PC-3 (cell line): ENCODE results near the gene PRSS1. TPM values are rescaled to one million over a fixed set of nuclear protein-coding genes. Genes with fewer than 3 reads are reported as not detected.
"Not testable (repeated sequence)": the region's sequence is repeated elsewhere in the genome, so short reads cannot be mapped to it uniquely, and the experiment has no call there.

Source experiments
- ATAC-seq: fragments of 200-7000 bp; cut with Tn5 transposase; 2 replicates; pipeline ENCODE4 v1.9.1; 2020; ENCODE audit warnings: mild to moderate bottlenecking, moderate library complexity
- BruUV-seq: library from RNA; stranded (reverse); fragments of 400-500 nt; replicated peaks from 2 replicates; lab custom pipeline; 2021; lab: Mats Ljungman, UMichigan
- CTCF ChIA-PET: fragments of 300-600 bp; sonication (Branson Sonifier 250); formaldehyde crosslinking; loops from one replicate; lab custom pipeline; 2022; ENCODE audit warnings: antibody characterized with exemption; lab: Charles Lee
- POLR2A ChIA-PET: fragments of 300-600 bp; sonication (Branson Sonifier 250); formaldehyde crosslinking; loops from one replicate; lab custom pipeline; 2022; ENCODE audit warnings: antibody characterized with exemption; ENCODE audit not compliant: unreplicated experiment; lab: Charles Lee
- DNase-seq: peaks from one replicate; pipeline ENCODE4 v3.0.0-alpha.2; 2015
- H2AFZ ChIP-seq: fragments of 300-600 bp; sonication (generic); 2 replicates; pipeline ENCODE4 v1.6.0; 2016; ENCODE audit warnings: antibody characterized with exemption, low read length
- H3F3A ChIP-seq: fragments of 300-600 bp; sonication (generic); one replicate; pipeline ENCODE4 v1.6.0; 2017; ENCODE audit warnings: antibody characterized with exemption, low read length, control low read depth, mild to moderate bottlenecking; ENCODE audit not compliant: unreplicated experiment
- H3K27ac ChIP-seq: fragments of 300-600 bp; sonication (generic); 2 replicates; pipeline ENCODE4 v1.5.1; 2016; ENCODE audit warnings: mild to moderate bottlenecking, low read length
- H3K27me3 ChIP-seq: fragments of 300-600 bp; sonication (generic); 2 replicates; pipeline ENCODE4 v1.6.1; 2016; ENCODE audit warnings: low read length, mixed read lengths
- H3K36me3 ChIP-seq: fragments of 300-600 bp; sonication (generic); 2 replicates; pipeline ENCODE4 v1.6.1; 2016; ENCODE audit warnings: low read depth, mixed run types, low read length, mixed read lengths
- H3K4me1 ChIP-seq: fragments of 300-600 bp; sonication (generic); 2 replicates; pipeline ENCODE4 v1.5.1; 2016; ENCODE audit warnings: low read length; ENCODE audit not compliant: insufficient read depth
- H3K4me2 ChIP-seq: fragments of 300-600 bp; sonication (generic); 2 replicates; pipeline ENCODE4 v1.6.0; 2016; ENCODE audit warnings: low read length
- H3K4me3 ChIP-seq: fragments of 300-600 bp; sonication (generic); 2 replicates; pipeline ENCODE4 v1.5.1; 2016; ENCODE audit warnings: mild to moderate bottlenecking, low read length, mixed read lengths
- H3K79me2 ChIP-seq: fragments of 300-600 bp; sonication (generic); 2 replicates; pipeline ENCODE4 v1.6.1; 2017; ENCODE audit warnings: low read length, mixed read lengths
- H3K9ac ChIP-seq: fragments of 300-600 bp; sonication (generic); 2 replicates; pipeline ENCODE4 v1.6.0; 2016; ENCODE audit warnings: mild to moderate bottlenecking, low read length
- H3K9me2 ChIP-seq: fragments of 300-600 bp; sonication (generic); replicated peaks from 2 replicates; pipeline ENCODE4 v1.6.1; 2016; ENCODE audit warnings: mixed run types, low read length, mixed read lengths
- H3K9me3 ChIP-seq: fragments of 300-600 bp; sonication (generic); 2 replicates; pipeline ENCODE4 v1.6.1; 2016; ENCODE audit warnings: low read length, mixed read lengths
- H4K20me1 ChIP-seq: fragments of 300-600 bp; sonication (generic); 2 replicates; pipeline ENCODE4 v1.6.1; 2016; ENCODE audit warnings: low read length, mixed read lengths
- CTCF ChIP-seq: fragments of 300-600 bp; sonication (generic); conservative IDR thresholded peaks from 2 replicates; pipeline ENCODE4 v1.5.1; 2017; ENCODE audit warnings: antibody characterized with exemption, low read depth, mild to moderate bottlenecking, low read length
- EZH2 ChIP-seq: fragments of 300-600 bp; sonication (generic); IDR thresholded peaks from one replicate; pipeline ENCODE4 v1.6.1; 2017; ENCODE audit warnings: antibody characterized with exemption, mild to moderate bottlenecking, low read length; ENCODE audit not compliant: unreplicated experiment
- EZH2phosphoT487 ChIP-seq: fragments of 300-600 bp; sonication (generic); IDR thresholded peaks from 2 replicates; pipeline ENCODE4 v1.6.1; 2018; ENCODE audit warnings: mild to moderate bottlenecking, antibody characterized with exemption, low read length, borderline replicate concordance
- intact Hi-C: fragments of 100-400 bp; cut with micrococcal nuclease; formaldehyde crosslinking; loops from 2 replicates; pipeline ENCODE4 v1.9.0; 2023
- total RNA-seq: library from RNA; depleted of rRNA; stranded (reverse); fragments of >200 nt; gene quantifications from 2 replicates; pipeline ENCODE4 v1.2.3, GENCODE V29; 2014

Gene PRSS1
- total RNA-seq, 1 experiment from 2014 or later: not detected

- Histone ChIP-seq H3K9me3 (no peaks in the 10 kb centered on the region), H3K9ac (no peak overlapping the region), H2AFZ (no peak overlapping the region), H3K4me2 (no peak overlapping the region), H3K9me2 (no peaks in the 10 kb centered on the region), H3K27me3 (peaks cover 60% of the 10 kb centered on the region), H3K4me1 (no peaks in the 10 kb centered on the region), H3K27ac (no peak overlapping the region), H3K36me3 (no peaks in the 10 kb centered on the region), H3K79me2 (no peaks in the 10 kb centered on the region), H3F3A (no peaks in the 10 kb centered on the region), H4K20me1 (no peaks in the 10 kb centered on the region), H3K4me3 (no peak overlapping the region)
- no peak for DNase-seq
- no peak for ATAC-seq
- POLR2A ChIA-PET: no interaction called here
- CTCF ChIA-PET: no interaction called here
- TF ChIP-seq EZH2phosphoT487 (no peak), CTCF (no peak), EZH2 (no peak)
- no TSS peak for BruUV-seq
- intact Hi-C loops: no loop called here
Observed at GRCh38 chr7:142759433-142759832, 10.2 kb downstream of the PRSS1 start.

- H4K20me1 ChIP-seq: no peaks in the 10 kb centered on the region
Observed at GRCh38 chr7:142760071-142760642, 10.9 kb downstream of the PRSS1 start.

GRCh38 chr7:142761606-142762005, 12.3 kb downstream of the PRSS1 start:
- H3K79me2 ChIP-seq, POLR2A ChIA-PET, H3K4me2 ChIP-seq, H3K9me3 ChIP-seq, intact Hi-C loops, H3K27ac ChIP-seq, H3K9me2 ChIP-seq, H3F3A ChIP-seq, H2AFZ ChIP-seq, H3K4me3 ChIP-seq, H3K4me1 ChIP-seq, DNase-seq, H3K9ac ChIP-seq, H3K36me3 ChIP-seq, BruUV-seq, H4K20me1 ChIP-seq, CTCF ChIA-PET: not testable (repeated sequence)
- peaks cover 65% of the 10 kb centered on the region for H3K27me3 ChIP-seq
- peak; percentile 58 for ATAC-seq

More at GRCh38 chr7:142760071-142760642, 10.9 kb downstream of the PRSS1 start:
- ATAC-seq: no peak
- Histone ChIP-seq H3K4me1 (no peaks in the 10 kb centered on the region), H3K36me3 (no peaks in the 10 kb centered on the region), H3K9me2 (no peaks in the 10 kb centered on the region), H3K4me3 (no peak overlapping the region), H3F3A (no peaks in the 10 kb centered on the region), H3K9me3 (no peaks in the 10 kb centered on the region), H3K4me2 (no peak overlapping the region), H2AFZ (no peak overlapping the region), H3K79me2 (no peaks in the 10 kb centered on the region), H3K9ac (no peak overlapping the region), H3K27ac (no peak overlapping the region), H3K27me3 (peaks cover 65% of the 10 kb centered on the region)
- POLR2A ChIA-PET: no interaction called here
- no TSS peak for BruUV-seq
- TF ChIP-seq EZH2 (no peak), EZH2phosphoT487 (no peak), CTCF (no peak)
- no peak for DNase-seq
- intact Hi-C loops: no loop called here
- CTCF ChIA-PET: no interaction called here
